IMR-90 (cell line): ENCODE data around the gene DNM3. TPM values are rescaled to one million over a fixed set of nuclear protein-coding genes. Genes with fewer than 3 reads are reported as not detected.

Experiments used
- ATAC-seq: fragments of 200-7000 bp; cut with Tn5 transposase; 2 replicates; pipeline ENCODE4 v1.9.1; 2020; ENCODE audit warnings: low read depth, mild to moderate bottlenecking, moderate library complexity
- BruUV-seq: library from RNA; stranded (reverse); fragments of 400-500 nt; replicated peaks from 2 replicates; lab custom pipeline; 2021; lab: Mats Ljungman, UMichigan
- CTCF ChIA-PET: fragments of 300-600 bp; formaldehyde crosslinking; extraction: SDS; loops from one replicate; lab custom pipeline; 2021; ENCODE audit warnings: antibody characterized with exemption; lab: Yijun Ruan, JAX
- POLR2A ChIA-PET: fragments of 300-600 bp; sonication (Branson Sonifier 250); formaldehyde crosslinking; loops from one replicate; lab custom pipeline; 2022; ENCODE audit warnings: antibody characterized with exemption; ENCODE audit not compliant: unreplicated experiment; lab: Charles Lee
- DNase-seq: peaks from one replicate; pipeline ENCODE4 v3.0.0; 2013
- H2AFZ ChIP-seq: replicated peaks from 2 replicates; pipeline ENCODE3; 2013; ENCODE audit warnings: low read length, mild to moderate bottlenecking; ENCODE audit not compliant: poor library complexity
- H2AK5ac ChIP-seq: 2 replicates; pipeline ENCODE4 v1.6.1; 2013; ENCODE audit warnings: low read depth, low read length, inconsistent platforms
- H2AK9ac ChIP-seq: replicated peaks from 2 replicates; pipeline ENCODE3; 2013; ENCODE audit warnings: mild to moderate bottlenecking, low read depth, low read length, moderate library complexity; ENCODE audit not compliant: poor library complexity
- H2BK120ac ChIP-seq: 2 replicates; pipeline ENCODE4 v1.6.1; 2013; ENCODE audit warnings: low read depth, low read length, inconsistent platforms
- H2BK15ac ChIP-seq: 3 replicates; pipeline ENCODE4 v1.6.1; 2013; ENCODE audit warnings: low read depth, low read length, inconsistent platforms
- H2BK20ac ChIP-seq: 2 replicates; pipeline ENCODE4 v1.6.1; 2013; ENCODE audit warnings: low read depth, mild to moderate bottlenecking, inconsistent platforms, low read length, moderate library complexity
- H2BK5ac ChIP-seq: 2 replicates; pipeline ENCODE4 v1.6.1; 2013; ENCODE audit warnings: mild to moderate bottlenecking, low read depth, low read length, inconsistent platforms; ENCODE audit not compliant: poor library complexity, severe bottlenecking
- H3K14ac ChIP-seq: replicated peaks from 2 replicates; pipeline ENCODE4 v1.6.1; 2013; ENCODE audit warnings: low read depth, low read length, inconsistent platforms
- H3K18ac ChIP-seq: 2 replicates; pipeline ENCODE4 v1.6.1; 2013; ENCODE audit warnings: low read depth, low read length, control low read depth
- H3K23ac ChIP-seq: 2 replicates; pipeline ENCODE4 v1.6.1; 2013; ENCODE audit warnings: low read depth, low read length, inconsistent platforms
- H3K27ac ChIP-seq: 2 replicates; pipeline ENCODE4 v1.5.1; 2013; ENCODE audit warnings: mild to moderate bottlenecking, control low read depth, low read length; ENCODE audit not compliant: insufficient read depth
- H3K27me3 ChIP-seq: 2 replicates; pipeline ENCODE4 v1.6.1; 2013; ENCODE audit warnings: low read length; ENCODE audit not compliant: control insufficient read depth, insufficient read depth
- H3K36me3 ChIP-seq: 2 replicates; pipeline ENCODE4 v1.6.1; 2013; ENCODE audit warnings: low read length, mixed read lengths; ENCODE audit not compliant: control insufficient read depth, insufficient read depth
- H3K4ac ChIP-seq: 2 replicates; pipeline ENCODE4 v1.6.1; 2013; ENCODE audit warnings: low read depth, low read length, inconsistent platforms
- H3K4me1 ChIP-seq: 2 replicates; pipeline ENCODE4 v1.6.1; 2013; ENCODE audit warnings: low read length, mixed read lengths; ENCODE audit not compliant: control insufficient read depth, insufficient read depth
- H3K4me2 ChIP-seq: 2 replicates; pipeline ENCODE4 v1.6.1; 2013; ENCODE audit warnings: low read depth, mild to moderate bottlenecking, control low read depth, low read length, moderate library complexity
- H3K4me3 ChIP-seq: 2 replicates; pipeline ENCODE4 v1.5.1; 2013; ENCODE audit warnings: low read depth, mild to moderate bottlenecking, control low read depth, low read length, moderate library complexity; ENCODE audit not compliant: insufficient read depth
- H3K56ac ChIP-seq: 2 replicates; pipeline ENCODE4 v1.6.1; 2013; ENCODE audit warnings: low read length, inconsistent platforms; ENCODE audit not compliant: insufficient read depth; ENCODE audit errors: extremely low read depth
- H3K79me1 ChIP-seq, 2 experiments: 2 replicates each; pipeline ENCODE4 v1.6.1; 2013; ENCODE audit warnings: low read length in 2 of 2, inconsistent platforms in 1 of 2, low read depth in 1 of 2
- H3K9ac ChIP-seq: 2 replicates; pipeline ENCODE4 v1.6.1; 2013; ENCODE audit warnings: low read depth, low read length, control low read depth
- H3K9me1 ChIP-seq: 2 replicates; pipeline ENCODE4 v1.6.1; 2013; ENCODE audit warnings: low read length, inconsistent platforms; ENCODE audit not compliant: insufficient read depth
- H3K9me3 ChIP-seq: 2 replicates; pipeline ENCODE4 v1.6.1; 2013; ENCODE audit warnings: low read length; ENCODE audit not compliant: control insufficient read depth, insufficient read depth
- H4K20me1 ChIP-seq: 2 replicates; pipeline ENCODE4 v1.6.1; 2013; ENCODE audit warnings: low read length, inconsistent platforms; ENCODE audit not compliant: insufficient read depth
- H4K5ac ChIP-seq: 2 replicates; pipeline ENCODE4 v1.6.1; 2013; ENCODE audit warnings: mild to moderate bottlenecking, low read depth, low read length, control low read depth
- H4K8ac ChIP-seq, 2 experiments: 2 replicates each; pipeline ENCODE4 v1.6.1; 2013; ENCODE audit warnings: low read depth in 2 of 2, low read length in 2 of 2, control low read depth in 1 of 2, inconsistent platforms in 1 of 2
- H4K91ac ChIP-seq: 2 replicates; pipeline ENCODE4 v1.6.1; 2013; ENCODE audit warnings: low read depth, low read length, inconsistent platforms; ENCODE audit not compliant: insufficient read depth
- CHD1 ChIP-seq: IDR thresholded peaks from 2 replicates; pipeline ENCODE4 v1.6.1; 2012; ENCODE audit warnings: low read depth, low read length, improper control_type of control experiment
- MAFK ChIP-seq: IDR thresholded peaks from 2 replicates; pipeline ENCODE4 v1.6.1; 2012; ENCODE audit warnings: low read depth, low read length, improper control_type of control experiment
- WGBS, 2 experiments: methylation state at CpG; one replicate each; pipeline versions ENCODE4 v1.1.5 to v1.1.7; 2013; ENCODE audit warnings: missing lambda C conversion rate in 2 of 2; ENCODE audit not compliant: insufficient read length in 1 of 2; ENCODE audit errors: extremely low coverage in 2 of 2; 5-methylcytosine and 5-hydroxymethylcytosine counted together
- dilution Hi-C: fragments of 300-500 bp; cut with HindIII; formaldehyde crosslinking; loops from one replicate; pipeline ENCODE4 v1.14.3; 2018; ENCODE audit warnings: low sequenced_read_pairs; ENCODE audit not compliant: unreplicated experiment
- in situ Hi-C: fragments of 300-500 bp; cut with MboI; formaldehyde crosslinking; loops from 3 replicates; pipeline ENCODE4 v1.14.3; 2019; ENCODE audit warnings: low sequenced_read_pairs, inconsistent platforms, mixed read lengths
- intact Hi-C: fragments of 100-400 bp; cut with micrococcal nuclease; formaldehyde crosslinking; loops from 2 replicates; pipeline ENCODE4 v1.10.0; 2022
- polyA plus RNA-seq, 3 experiments: library from polyadenylated mRNA; depleted of rRNA; stranded (reverse); fragments of >200 nt; gene quantifications; 2 replicates each; pipeline ENCODE4 v1.2.3, GENCODE V29; 2012; ENCODE audit warnings: low replicate concordance in 1 of 3
- total RNA-seq: library from RNA; depleted of rRNA; stranded (reverse); fragments of >200 nt; gene quantifications from 2 replicates; pipeline ENCODE4 v1.2.3, GENCODE V29; 2012

DNM3 gene
- total and polyA plus RNA-seq, 2 of the 4 experiments (the other 2 are of a cell fraction) = 0.36 TPM

- Histone ChIP-seq H4K5ac (no peak overlapping the region), H2AFZ (no peak overlapping the region), H3K4me2 (no peak overlapping the region), H3K4ac (no peak overlapping the region), H3K27ac (no peak overlapping the region), H3K27me3 (no peaks in the 10 kb centered on the region), H3K23ac (no peak overlapping the region), H3K14ac (no peak overlapping the region), H3K4me3 (no peak overlapping the region), H3K56ac (no peak overlapping the region), H2AK9ac (no peak overlapping the region), H3K4me1 (peaks cover 3% of the 10 kb centered on the region; the same call in 1 of the 2 replicates), H4K91ac (no peak overlapping the region), H3K36me3 (no peaks in the 10 kb centered on the region), H2AK5ac (no peak overlapping the region), H3K9ac (no peak overlapping the region), H2BK5ac (no peak overlapping the region), H2BK20ac (no peak overlapping the region), H2BK15ac (no peak overlapping the region), H3K9me3 (no peaks in the 10 kb centered on the region), H3K79me1 (no peaks in the 10 kb centered on the region), H3K18ac (no peak overlapping the region), H2BK120ac (no peak overlapping the region), H3K9me1 (no peaks in the 10 kb centered on the region), H4K8ac (no peak overlapping the region), H4K20me1 (no peaks in the 10 kb centered on the region)
- intact Hi-C loops (loop anchor here (10.0 kb wide), 1 partner anchor 269 kb away; no protein-coding TSS in a partner anchor), dilution Hi-C loops (no loop called here), in situ Hi-C loops (loop anchor here (10.0 to 25.0 kb wide), 2 partner anchors 419 to 706 kb away; partner anchors contain the start of gene C1orf105)
- DNase-seq (peak; percentile 54), ATAC-seq (no peak)
- BruUV-seq = no TSS peak
- CTCF ChIA-PET = no interaction called here
- POLR2A ChIA-PET = interaction anchor here (0.6 kb wide), 1 partner anchor 197 kb away, joined by 4 read pairs; no protein-coding TSS in a partner anchor
- WGBS, 2 experiments = no CpG with 5 or more reads among the region's 1 CpG
- no peak for TF ChIP-seq CHD1
- TF ChIP-seq MAFK = no peak
Measured at GRCh38 chr1:172005856-172006255, 164.6 kb downstream of the DNM3 start.
